Transverse colon (tissue), 4 donors: Measurements from ENCODE around the gene P3H4.

ENCODE experiments used
- CTCF ChIP-seq, 5 experiments: fragments of 200-600 bp in 3 of 5; fragments of 450-650 bp in 2 of 5; sonication (generic) in 3 of 5; IDR thresholded peaks; 1 replicate in 2 of 5; 2 replicates in 3 of 5; pipeline ENCODE4 v1.5.1; 2016 to 2017; ENCODE audit warnings: antibody characterized with exemption in 5 of 5, inconsistent platforms in 3 of 5, mild to moderate bottlenecking in 2 of 5, moderate library complexity in 1 of 5
- POLR2AphosphoS5 ChIP-seq, 3 donors: sonication (generic); formaldehyde crosslinking; IDR thresholded peaks; one replicate each; pipeline ENCODE4 v1.6.1; 2016; ENCODE audit warnings: antibody characterized with exemption in 3 of 3

GRCh38 chr17:41760878-41761277 is 50.9 kb downstream of the P3H4 start:
- no peak for TF ChIP-seq POLR2AphosphoS5 (IDR thresholded peaks at IDR 0.05)
- no peak for TF ChIP-seq CTCF (IDR thresholded peaks at IDR 0.05)
